SK-N-SH (cell line): ENCODE measurements around the gene SLC19A3. TPM values are rescaled to one million over a fixed set of nuclear protein-coding genes. Genes with fewer than 3 reads are reported as not detected.

Source experiments
- CTCF ChIA-PET: fragments of 300-600, 350-600 bp; formaldehyde crosslinking; extraction: SDS; loops from one replicate; lab custom pipeline; 2021; lab: Yijun Ruan, JAX
- POLR2A ChIA-PET: fragments of 350-600 bp; sonication (Branson Sonifier 250); formaldehyde crosslinking; extraction: SDS; loops from one replicate; lab custom pipeline; 2020; ENCODE audit warnings: antibody characterized with exemption, inconsistent platforms; lab: Yijun Ruan, JAX
- DNase-seq: peaks from one replicate; pipeline ENCODE4 v3.0.0; 2012
- H2AFZ ChIP-seq: fragments of 200-600 bp; sonication (generic); 2 replicates; pipeline ENCODE4 v1.8.1; 2016; ENCODE audit warnings: antibody characterized with exemption, mild to moderate bottlenecking, low read depth
- H3F3A ChIP-seq: fragments of 200-600 bp; sonication (generic); replicated peaks from 2 replicates; pipeline ENCODE3; 2016; ENCODE audit warnings: antibody characterized with exemption, mild to moderate bottlenecking; ENCODE audit not compliant: insufficient read depth
- H3K27ac ChIP-seq, 2 experiments: fragments of 200-500 bp in 1 of 2; fragments of 200-600 bp in 1 of 2; sonication (Bioruptor generic) in 1 of 2; sonication (generic), shearing (Covaris generic) in 1 of 2; 2 replicates each; pipeline versions ENCODE4 v1.5.1 to v1.6.1; 2014 to 2016; ENCODE audit warnings: low read depth in 2 of 2, inconsistent platforms in 1 of 2, low read length in 1 of 2, mild to moderate bottlenecking in 1 of 2, mixed read lengths in 1 of 2
- H3K27me3 ChIP-seq: fragments of 200-600 bp; sonication (generic), shearing (Covaris generic); 2 replicates; pipeline ENCODE4 v1.6.1; 2016; ENCODE audit warnings: mixed run types; ENCODE audit not compliant: insufficient read depth
- H3K36me3 ChIP-seq, 2 experiments: fragments of 200-500 bp in 1 of 2; fragments of 200-600 bp in 1 of 2; sonication (Bioruptor generic) in 1 of 2; sonication (generic) in 1 of 2; replicated peaks in 1 of 2; 2 replicates each; pipeline versions ENCODE3 to v1.5.1; 2014 to 2016; ENCODE audit warnings: low read length in 1 of 2, mild to moderate bottlenecking in 1 of 2; ENCODE audit not compliant: insufficient read depth in 2 of 2, control insufficient read depth in 1 of 2
- H3K4me1 ChIP-seq, 2 experiments: fragments of 200-500 bp in 1 of 2; fragments of 200-600 bp in 1 of 2; sonication (Bioruptor generic) in 1 of 2; sonication (generic), shearing (Covaris generic) in 1 of 2; 2 replicates each; pipeline versions ENCODE4 v1.5.1 to v1.6.1; 2014 to 2016; ENCODE audit warnings: low read depth in 1 of 2, low read length in 1 of 2, mixed run types in 1 of 2; ENCODE audit not compliant: insufficient read depth in 2 of 2, control insufficient read depth in 1 of 2
- H3K4me2 ChIP-seq: fragments of 200-600 bp; sonication (generic), shearing (Covaris generic); 2 replicates; pipeline ENCODE4 v1.6.1; 2017; ENCODE audit warnings: mixed run types
- H3K4me3 ChIP-seq, 2 experiments: fragments of 200-500 bp in 1 of 2; fragments of 200-600 bp in 1 of 2; sonication (Bioruptor generic) in 1 of 2; sonication (generic), shearing (Covaris generic) in 1 of 2; 2 replicates each; pipeline versions ENCODE4 v1.5.1 to v1.8.1; 2014 to 2016; ENCODE audit warnings: low read depth in 2 of 2, inconsistent platforms in 1 of 2, low read length in 1 of 2, mild to moderate bottlenecking in 1 of 2, mixed read lengths in 1 of 2, moderate library complexity in 1 of 2
- H3K79me2 ChIP-seq: fragments of 200-600 bp; sonication (generic); 2 replicates; pipeline ENCODE4 v1.8.1; 2017; ENCODE audit warnings: mild to moderate bottlenecking; ENCODE audit not compliant: insufficient read depth
- H3K9ac ChIP-seq: fragments of 200-600 bp; sonication (generic); 2 replicates; pipeline ENCODE4 v1.6.1; 2017; ENCODE audit warnings: mixed run types
- H3K9me2 ChIP-seq: fragments of 200-600 bp; sonication (generic); 2 replicates; pipeline ENCODE4 v1.6.1; 2017; ENCODE audit warnings: mixed run types
- H3K9me3 ChIP-seq: fragments of 200-600 bp; sonication (generic); 2 replicates; pipeline ENCODE4 v1.6.1; 2017; ENCODE audit warnings: mixed run types, mild to moderate bottlenecking, moderate library complexity
- H4K20me1 ChIP-seq: fragments of 200-600 bp; sonication (generic); 2 replicates; pipeline ENCODE4 v1.6.1; 2017; ENCODE audit warnings: mild to moderate bottlenecking, mixed run types; ENCODE audit not compliant: insufficient read depth
- CHD2 ChIP-seq: fragments of 150-350 bp; IDR thresholded peaks from 2 replicates; pipeline ENCODE4 v1.6.1; 2018; ENCODE audit warnings: low read length; ENCODE audit not compliant: partially characterized antibody
- ELF1 ChIP-seq: IDR thresholded peaks from 2 replicates; pipeline ENCODE4 v1.4.0; 2012
- FOXJ3 ChIP-seq: sonication (generic); formaldehyde crosslinking; IDR thresholded peaks from 2 replicates; pipeline ENCODE4 v1.5.1; 2020; ENCODE audit warnings: mild to moderate bottlenecking, missing genetic modification reagents
- FOXM1 ChIP-seq: IDR thresholded peaks from 2 replicates; pipeline ENCODE4 v1.4.0; 2012; ENCODE audit warnings: low read depth, mild to moderate bottlenecking
- GATA2 ChIP-seq: sonication (generic); formaldehyde crosslinking; IDR thresholded peaks from 2 replicates; pipeline ENCODE4 v1.5.0; 2020; ENCODE audit warnings: mild to moderate bottlenecking, missing genetic modification reagents
- MXI1 ChIP-seq: IDR thresholded peaks from 2 replicates; pipeline ENCODE4 v1.6.1; 2012; ENCODE audit warnings: mild to moderate bottlenecking, low read depth, low read length, improper control_type of control experiment
- POLR2AphosphoS5 ChIP-seq: IDR thresholded peaks from 2 replicates; pipeline ENCODE4 v1.6.1; 2012; ENCODE audit warnings: low read depth, low read length
- RAD21 ChIP-seq: IDR thresholded peaks from 2 replicates; pipeline ENCODE4 v1.6.1; 2012; ENCODE audit warnings: mild to moderate bottlenecking, low read length
- RFX5 ChIP-seq: IDR thresholded peaks from 2 replicates; pipeline ENCODE4 v1.6.1; 2012; ENCODE audit warnings: mild to moderate bottlenecking, improper control_type of control experiment, low read length
- SMC3 ChIP-seq: IDR thresholded peaks from 2 replicates; pipeline ENCODE4 v1.6.1; 2012; ENCODE audit warnings: low read depth, low read length, improper control_type of control experiment
- TAF1 ChIP-seq: IDR thresholded peaks from 2 replicates; pipeline ENCODE4 v1.6.1; 2012; ENCODE audit warnings: low read depth, mild to moderate bottlenecking, low read length, moderate library complexity, borderline replicate concordance
- YY1 ChIP-seq: IDR thresholded peaks from 2 replicates; pipeline ENCODE4 v1.4.0; 2012; ENCODE audit warnings: low read depth, mild to moderate bottlenecking
- WGBS: methylation state at CpG from one replicate; pipeline ENCODE4 v1.1.6; 2017; ENCODE audit warnings: low lambda C conversion rate; 5-methylcytosine and 5-hydroxymethylcytosine counted together
- polyA plus RNA-seq, 3 experiments: library from polyadenylated mRNA; depleted of rRNA; stranded (reverse); fragments of >200 nt; gene quantifications; 2 replicates each; pipeline ENCODE4 v1.2.3, GENCODE V29; 2012
- TF ChIP-seq, protein P1 (sequence below): IDR thresholded peaks from 2 replicates; pipeline ENCODE4 v1.6.1; 2012; ENCODE audit warnings: mild to moderate bottlenecking, low read depth, low read length, moderate library complexity
- TF ChIP-seq, protein P2 (sequence below): IDR thresholded peaks from 2 replicates; pipeline ENCODE4 v1.4.0; 2012; ENCODE audit warnings: low read depth, borderline replicate concordance
- TF ChIP-seq, protein P3 (sequence below): fragments of 150-350 bp; IDR thresholded peaks from 2 replicates; pipeline ENCODE4 v1.6.1; 2017; ENCODE audit warnings: antibody characterized with exemption, low read length, low read depth, borderline replicate concordance
- TF ChIP-seq, protein P4 (sequence below): fragments of 200-600 bp; sonication (generic); IDR thresholded peaks from 2 replicates; pipeline ENCODE4 v1.6.1; 2017; ENCODE audit warnings: antibody characterized with exemption, mild to moderate bottlenecking, moderate library complexity
- TF ChIP-seq, protein P5 (sequence below): IDR thresholded peaks from 2 replicates; pipeline ENCODE4 v1.4.0; 2012; ENCODE audit warnings: low read depth
- TF ChIP-seq, protein P6 (sequence below): IDR thresholded peaks from 2 replicates; pipeline ENCODE4; 2012
- TF ChIP-seq, protein P7 (sequence below): IDR thresholded peaks from 2 replicates; pipeline ENCODE4 v1.4.0; 2012; ENCODE audit warnings: low read depth, borderline replicate concordance

The SLC19A3 gene
- polyA plus RNA-seq, 1 of the 3 experiments (the other 2 are of a cell fraction) = 0.02 TPM

DNA sequence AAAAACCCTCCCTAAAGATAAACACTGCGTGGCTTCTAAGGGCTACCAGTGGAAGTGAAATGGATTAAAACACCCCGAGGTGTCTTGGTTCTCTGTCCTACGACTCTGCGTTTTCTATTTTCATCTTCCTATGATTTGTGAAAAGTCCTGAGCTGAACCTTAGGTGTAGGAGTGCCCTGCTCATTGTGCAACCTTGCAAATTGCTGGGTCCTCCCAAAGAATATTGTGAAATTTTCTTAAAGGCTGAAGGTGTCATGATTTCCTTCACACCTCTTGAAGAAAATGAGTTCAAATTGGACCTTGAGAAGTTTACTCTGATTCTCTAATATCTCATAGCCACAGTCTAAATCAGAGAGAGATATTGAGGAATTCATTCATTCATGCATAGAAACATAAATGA is 1.8 kb upstream of the SLC19A3 start:
- WGBS = 68% methylated on average over 4 of the region's 4 CpGs
- no peak overlapping the region for H3K9ac ChIP-seq
- H4K20me1 ChIP-seq = no peaks in the 10 kb centered on the region
- no peak overlapping the region for H3K4me2 ChIP-seq
- TF ChIP-seq RFX5 = no peak
- TF ChIP-seq SMC3 = no peak
- TF ChIP-seq, protein P1, sequence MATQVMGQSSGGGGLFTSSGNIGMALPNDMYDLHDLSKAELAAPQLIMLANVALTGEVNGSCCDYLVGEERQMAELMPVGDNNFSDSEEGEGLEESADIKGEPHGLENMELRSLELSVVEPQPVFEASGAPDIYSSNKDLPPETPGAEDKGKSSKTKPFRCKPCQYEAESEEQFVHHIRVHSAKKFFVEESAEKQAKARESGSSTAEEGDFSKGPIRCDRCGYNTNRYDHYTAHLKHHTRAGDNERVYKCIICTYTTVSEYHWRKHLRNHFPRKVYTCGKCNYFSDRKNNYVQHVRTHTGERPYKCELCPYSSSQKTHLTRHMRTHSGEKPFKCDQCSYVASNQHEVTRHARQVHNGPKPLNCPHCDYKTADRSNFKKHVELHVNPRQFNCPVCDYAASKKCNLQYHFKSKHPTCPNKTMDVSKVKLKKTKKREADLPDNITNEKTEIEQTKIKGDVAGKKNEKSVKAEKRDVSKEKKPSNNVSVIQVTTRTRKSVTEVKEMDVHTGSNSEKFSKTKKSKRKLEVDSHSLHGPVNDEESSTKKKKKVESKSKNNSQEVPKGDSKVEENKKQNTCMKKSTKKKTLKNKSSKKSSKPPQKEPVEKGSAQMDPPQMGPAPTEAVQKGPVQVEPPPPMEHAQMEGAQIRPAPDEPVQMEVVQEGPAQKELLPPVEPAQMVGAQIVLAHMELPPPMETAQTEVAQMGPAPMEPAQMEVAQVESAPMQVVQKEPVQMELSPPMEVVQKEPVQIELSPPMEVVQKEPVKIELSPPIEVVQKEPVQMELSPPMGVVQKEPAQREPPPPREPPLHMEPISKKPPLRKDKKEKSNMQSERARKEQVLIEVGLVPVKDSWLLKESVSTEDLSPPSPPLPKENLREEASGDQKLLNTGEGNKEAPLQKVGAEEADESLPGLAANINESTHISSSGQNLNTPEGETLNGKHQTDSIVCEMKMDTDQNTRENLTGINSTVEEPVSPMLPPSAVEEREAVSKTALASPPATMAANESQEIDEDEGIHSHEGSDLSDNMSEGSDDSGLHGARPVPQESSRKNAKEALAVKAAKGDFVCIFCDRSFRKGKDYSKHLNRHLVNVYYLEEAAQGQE = no peak
- TF ChIP-seq RAD21 = no peak
- TF ChIP-seq, protein P2, sequence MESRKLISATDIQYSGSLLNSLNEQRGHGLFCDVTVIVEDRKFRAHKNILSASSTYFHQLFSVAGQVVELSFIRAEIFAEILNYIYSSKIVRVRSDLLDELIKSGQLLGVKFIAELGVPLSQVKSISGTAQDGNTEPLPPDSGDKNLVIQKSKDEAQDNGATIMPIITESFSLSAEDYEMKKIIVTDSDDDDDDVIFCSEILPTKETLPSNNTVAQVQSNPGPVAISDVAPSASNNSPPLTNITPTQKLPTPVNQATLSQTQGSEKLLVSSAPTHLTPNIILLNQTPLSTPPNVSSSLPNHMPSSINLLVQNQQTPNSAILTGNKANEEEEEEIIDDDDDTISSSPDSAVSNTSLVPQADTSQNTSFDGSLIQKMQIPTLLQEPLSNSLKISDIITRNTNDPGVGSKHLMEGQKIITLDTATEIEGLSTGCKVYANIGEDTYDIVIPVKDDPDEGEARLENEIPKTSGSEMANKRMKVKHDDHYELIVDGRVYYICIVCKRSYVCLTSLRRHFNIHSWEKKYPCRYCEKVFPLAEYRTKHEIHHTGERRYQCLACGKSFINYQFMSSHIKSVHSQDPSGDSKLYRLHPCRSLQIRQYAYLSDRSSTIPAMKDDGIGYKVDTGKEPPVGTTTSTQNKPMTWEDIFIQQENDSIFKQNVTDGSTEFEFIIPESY = no peak
- TF ChIP-seq FOXM1 = no peak
- TF ChIP-seq, protein P3, sequence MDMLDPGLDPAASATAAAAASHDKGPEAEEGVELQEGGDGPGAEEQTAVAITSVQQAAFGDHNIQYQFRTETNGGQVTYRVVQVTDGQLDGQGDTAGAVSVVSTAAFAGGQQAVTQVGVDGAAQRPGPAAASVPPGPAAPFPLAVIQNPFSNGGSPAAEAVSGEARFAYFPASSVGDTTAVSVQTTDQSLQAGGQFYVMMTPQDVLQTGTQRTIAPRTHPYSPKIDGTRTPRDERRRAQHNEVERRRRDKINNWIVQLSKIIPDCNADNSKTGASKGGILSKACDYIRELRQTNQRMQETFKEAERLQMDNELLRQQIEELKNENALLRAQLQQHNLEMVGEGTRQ = no peak
- no peak for TF ChIP-seq TAF1
- TF ChIP-seq CHD2 = no peak
- TF ChIP-seq ELF1 = no peak
- TF ChIP-seq, protein P4, sequence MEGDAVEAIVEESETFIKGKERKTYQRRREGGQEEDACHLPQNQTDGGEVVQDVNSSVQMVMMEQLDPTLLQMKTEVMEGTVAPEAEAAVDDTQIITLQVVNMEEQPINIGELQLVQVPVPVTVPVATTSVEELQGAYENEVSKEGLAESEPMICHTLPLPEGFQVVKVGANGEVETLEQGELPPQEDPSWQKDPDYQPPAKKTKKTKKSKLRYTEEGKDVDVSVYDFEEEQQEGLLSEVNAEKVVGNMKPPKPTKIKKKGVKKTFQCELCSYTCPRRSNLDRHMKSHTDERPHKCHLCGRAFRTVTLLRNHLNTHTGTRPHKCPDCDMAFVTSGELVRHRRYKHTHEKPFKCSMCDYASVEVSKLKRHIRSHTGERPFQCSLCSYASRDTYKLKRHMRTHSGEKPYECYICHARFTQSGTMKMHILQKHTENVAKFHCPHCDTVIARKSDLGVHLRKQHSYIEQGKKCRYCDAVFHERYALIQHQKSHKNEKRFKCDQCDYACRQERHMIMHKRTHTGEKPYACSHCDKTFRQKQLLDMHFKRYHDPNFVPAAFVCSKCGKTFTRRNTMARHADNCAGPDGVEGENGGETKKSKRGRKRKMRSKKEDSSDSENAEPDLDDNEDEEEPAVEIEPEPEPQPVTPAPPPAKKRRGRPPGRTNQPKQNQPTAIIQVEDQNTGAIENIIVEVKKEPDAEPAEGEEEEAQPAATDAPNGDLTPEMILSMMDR = no peak
- TF ChIP-seq, protein P5, sequence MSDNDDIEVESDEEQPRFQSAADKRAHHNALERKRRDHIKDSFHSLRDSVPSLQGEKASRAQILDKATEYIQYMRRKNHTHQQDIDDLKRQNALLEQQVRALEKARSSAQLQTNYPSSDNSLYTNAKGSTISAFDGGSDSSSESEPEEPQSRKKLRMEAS = no peak
- TF ChIP-seq, protein P6, sequence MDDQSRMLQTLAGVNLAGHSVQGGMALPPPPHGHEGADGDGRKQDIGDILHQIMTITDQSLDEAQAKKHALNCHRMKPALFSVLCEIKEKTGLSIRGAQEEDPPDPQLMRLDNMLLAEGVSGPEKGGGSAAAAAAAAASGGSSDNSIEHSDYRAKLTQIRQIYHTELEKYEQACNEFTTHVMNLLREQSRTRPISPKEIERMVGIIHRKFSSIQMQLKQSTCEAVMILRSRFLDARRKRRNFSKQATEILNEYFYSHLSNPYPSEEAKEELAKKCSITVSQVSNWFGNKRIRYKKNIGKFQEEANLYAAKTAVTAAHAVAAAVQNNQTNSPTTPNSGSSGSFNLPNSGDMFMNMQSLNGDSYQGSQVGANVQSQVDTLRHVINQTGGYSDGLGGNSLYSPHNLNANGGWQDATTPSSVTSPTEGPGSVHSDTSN = no peak
- TF ChIP-seq POLR2AphosphoS5 = no peak
- no peak for TF ChIP-seq GATA2
- TF ChIP-seq MXI1 = no peak
- TF ChIP-seq YY1 = no peak
- TF ChIP-seq, protein P7, sequence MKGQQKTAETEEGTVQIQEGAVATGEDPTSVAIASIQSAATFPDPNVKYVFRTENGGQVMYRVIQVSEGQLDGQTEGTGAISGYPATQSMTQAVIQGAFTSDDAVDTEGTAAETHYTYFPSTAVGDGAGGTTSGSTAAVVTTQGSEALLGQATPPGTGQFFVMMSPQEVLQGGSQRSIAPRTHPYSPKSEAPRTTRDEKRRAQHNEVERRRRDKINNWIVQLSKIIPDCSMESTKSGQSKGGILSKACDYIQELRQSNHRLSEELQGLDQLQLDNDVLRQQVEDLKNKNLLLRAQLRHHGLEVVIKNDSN = no peak
- no peak for TF ChIP-seq FOXJ3
- no peak for DNase-seq
- H3K79me2 ChIP-seq = no peaks in the 10 kb centered on the region
- no peaks in the 10 kb centered on the region for H3K9me2 ChIP-seq
- no peaks in the 10 kb centered on the region for H3K36me3 ChIP-seq
- no peak overlapping the region for H2AFZ ChIP-seq
- H3K4me3 ChIP-seq = no peak overlapping the region
- peaks cover 3 to 4% of the 10 kb centered on the region in 2 experiments; a peak in 1 of 4 replicates for H3K4me1 ChIP-seq
- POLR2A ChIA-PET = no interaction called here
- CTCF ChIA-PET = no interaction called here
- no peaks in the 10 kb centered on the region for H3F3A ChIP-seq
- H3K9me3 ChIP-seq = no peaks in the 10 kb centered on the region
- no peak overlapping the region for H3K27ac ChIP-seq
- H3K27me3 ChIP-seq = peaks cover 38% of the 10 kb centered on the region; the same call in 1 of the 2 replicates
